ENCODE measurements around the gene NAV1. TPM values are rescaled to one million over a fixed set of nuclear protein-coding genes. Genes with fewer than 3 reads are reported as not detected.

The NAV1 gene
- total and polyA plus RNA-seq, 9 of the 15 experiments (the other 6 are each of a cell fraction or from before 2014, with no cell fraction given) = 0.91 to 16.8 (median 3.2) TPM

- TF ChIP-seq CREM (IDR thresholded peaks at IDR 0.05; ENCODE audit: low read depth) (peak; percentile 45), PPARD (CRISPR knock-in tag; IDR thresholded peaks at IDR 0.05) (no peak), ESRRA (IDR thresholded peaks at IDR 0.05; ENCODE audit: borderline replicate concordance, low read depth) (peak; percentile 37; the same call in 1 of the 2 replicates), SMARCB1 (IDR thresholded peaks at IDR 0.05; ENCODE audit: insufficient read length, low read depth) (no peak), HDGF (IDR thresholded peaks at IDR 0.05) (no peak), MIER1 (IDR thresholded peaks at IDR 0.05; ENCODE audit: low read depth) (no peak), RBM39 (optimal IDR thresholded peaks at IDR 0.05; ENCODE audit: low read depth, low read length) (no peak), ZNF253 (CRISPR knock-in tag; conservative IDR thresholded peaks at IDR 0.05) (no peak), SRSF1 (IDR thresholded peaks at IDR 0.05; ENCODE audit: low read depth, low read length) (no peak), KLF16 (IDR thresholded peaks at IDR 0.05) (no peak), ZC3H4 (CRISPR knock-in tag; IDR thresholded peaks at IDR 0.05; ENCODE audit: borderline replicate concordance) (0 out of 2 replicates have a peak, but pooled peaks have one; percentile 28), PCBP2 (IDR thresholded peaks at IDR 0.05; ENCODE audit: low read depth, low read length, poor library complexity, severe bottlenecking) (no peak), HNRNPL (IDR thresholded peaks at IDR 0.05; ENCODE audit: low read depth, low read length) (peak; percentile 76; the same call in 1 of the 2 replicates), RBBP5 (IDR thresholded peaks at IDR 0.05; ENCODE audit: borderline replicate concordance, insufficient read depth, low read length, poor library complexity, severe bottlenecking) (peak; percentile 62), CBX1 (IDR thresholded peaks at IDR 0.05; ENCODE audit: low read depth) (no peak; the same call in 1 of the 2 replicates), ZBTB33 (CRISPR knock-in tag; IDR thresholded peaks at IDR 0.05) (no peak), NR2F6 (CRISPR knock-in tag; IDR thresholded peaks at IDR 0.05) (no peak), HDAC3 (IDR thresholded peaks at IDR 0.05; ENCODE audit: borderline replicate concordance, partially characterized antibody) (no peak), MED1 (CRISPR knock-in tag; IDR thresholded peaks at IDR 0.05; ENCODE audit: borderline replicate concordance) (no peak), NR0B1 (IDR thresholded peaks at IDR 0.05; ENCODE audit: partially characterized antibody) (no peak), RFX5 (IDR thresholded peaks at IDR 0.05; ENCODE audit: low read depth, low read length) (no peak), FIP1L1 (IDR thresholded peaks at IDR 0.05; ENCODE audit: low read depth, low read length, poor library complexity, severe bottlenecking) (no peak), TCFL5 (CRISPR knock-in tag; conservative IDR thresholded peaks at IDR 0.05) (no peak), TRIM25 (IDR thresholded peaks at IDR 0.05; ENCODE audit: borderline replicate concordance) (no peak)
Observed at GRCh38 chr1:201506557-201507359, 32.2 kb upstream of the NAV1 start, which contains the start of gene CSRP1 (continued).

Measured in K562 (cell line).